GM23248 (cell line): Measurements from ENCODE around the gene MXI1.

ENCODE experiments used
- EZH2 ChIP-seq: fragments of 200-600 bp; sonication (generic); IDR thresholded peaks from 2 replicates; pipeline ENCODE4 v1.6.1; 2018; ENCODE audit warnings: antibody characterized with exemption, mild to moderate bottlenecking; ENCODE audit not compliant: insufficient read depth, poor library complexity, severe bottlenecking
- EZH2phosphoT487 ChIP-seq: fragments of 200-600 bp; sonication (generic); IDR thresholded peaks from 2 replicates; pipeline ENCODE4 v1.6.1; 2018; ENCODE audit warnings: antibody characterized with exemption, moderate library complexity, mild to moderate bottlenecking, low read depth; ENCODE audit not compliant: insufficient read depth

- TF ChIP-seq EZH2 = no peak
- no peak for TF ChIP-seq EZH2phosphoT487
Measured at GRCh38 chr10:110172155-110172554, 35.2 kb upstream of the MXI1 start.
